Neural crest cell (in vitro differentiated cells): ENCODE results near the gene ALK. TPM values are rescaled to one million over a fixed set of nuclear protein-coding genes. Genes with fewer than 3 reads are reported as not detected.

Experiments used
- DNase-seq: peaks from one replicate; pipeline ENCODE4 v3.0.0; 2021; ENCODE audit warnings: low read depth, mixed read lengths, low spot score
- H3K27ac Mint-ChIP-seq: one replicate; pipeline ENCODE4 v1.8.0; 2021; ENCODE audit warnings: mild to moderate bottlenecking, mixed read lengths; ENCODE audit not compliant: unreplicated experiment
- H3K27me3 Mint-ChIP-seq: 2 replicates; pipeline ENCODE4 v1.8.0; 2021; ENCODE audit warnings: low read depth, mild to moderate bottlenecking, mixed read lengths
- H3K36me3 Mint-ChIP-seq: 2 replicates; pipeline ENCODE4 v1.8.0; 2021; ENCODE audit warnings: low read depth, mild to moderate bottlenecking, mixed read lengths
- H3K4me1 Mint-ChIP-seq: 2 replicates; pipeline ENCODE4 v1.8.0; 2021; ENCODE audit warnings: mixed read lengths
- H3K4me3 Mint-ChIP-seq: one replicate; pipeline ENCODE4 v1.8.0; 2021; ENCODE audit warnings: mild to moderate bottlenecking, mixed read lengths
- H3K9me3 Mint-ChIP-seq: 2 replicates; pipeline ENCODE4 v1.8.0; 2021; ENCODE audit warnings: mixed read lengths
- CTCF ChIP-seq: fragments of 200-600 bp; sonication (generic); conservative IDR thresholded peaks from 2 replicates; pipeline ENCODE4 v1.5.0; 2021; ENCODE audit warnings: antibody characterized with exemption, mild to moderate bottlenecking
- total RNA-seq: library from RNA; stranded (reverse); gene quantifications from 2 replicates; pipeline ENCODE4 v1.2.1, GENCODE V29; 2021

The ALK gene
- total RNA-seq, 1 donor from 2014 or later: 2.0 TPM

GRCh38 chr2:29455200-29455860, 466.1 kb downstream of the ALK start:
- H3K4me3 Mint-ChIP-seq: peak overlapping the region; percentile 27
- peaks cover 54% of the 10 kb centered on the region for H3K4me1 Mint-ChIP-seq
- H3K27me3 Mint-ChIP-seq: no peaks in the 10 kb centered on the region
- TF ChIP-seq CTCF: no peak
- H3K9me3 Mint-ChIP-seq: no peaks in the 10 kb centered on the region
- H3K27ac Mint-ChIP-seq: peak overlapping the region; percentile 83
- DNase-seq: peak; percentile 17
- no peaks in the 10 kb centered on the region for H3K36me3 Mint-ChIP-seq

GRCh38 chr2:29452036-29452435, 469.4 kb downstream of the ALK start:
- no peak for DNase-seq
- H3K9me3 Mint-ChIP-seq: no peaks in the 10 kb centered on the region
- no peak overlapping the region for H3K4me3 Mint-ChIP-seq
- H3K27me3 Mint-ChIP-seq: no peaks in the 10 kb centered on the region
- no peaks in the 10 kb centered on the region for H3K36me3 Mint-ChIP-seq
- no peak overlapping the region for H3K27ac Mint-ChIP-seq
- TF ChIP-seq CTCF: no peak
- H3K4me1 Mint-ChIP-seq: peaks cover 64% of the 10 kb centered on the region

GRCh38 chr2:29450596-29451222, 470.7 kb downstream of the ALK start:
- no peak for DNase-seq
- no peak overlapping the region for H3K27ac Mint-ChIP-seq
- H3K4me1 Mint-ChIP-seq: peaks cover 60% of the 10 kb centered on the region
- no peaks in the 10 kb centered on the region for H3K9me3 Mint-ChIP-seq
- no peak overlapping the region for H3K4me3 Mint-ChIP-seq
- H3K36me3 Mint-ChIP-seq: peaks cover 2% of the 10 kb centered on the region
- TF ChIP-seq CTCF: no peak
- H3K27me3 Mint-ChIP-seq: no peaks in the 10 kb centered on the region

- no peak for DNase-seq
- no peaks in the 10 kb centered on the region for H3K9me3 Mint-ChIP-seq
- H3K27ac Mint-ChIP-seq: no peak overlapping the region
- peaks cover 54% of the 10 kb centered on the region for H3K4me1 Mint-ChIP-seq
- peaks cover 2% of the 10 kb centered on the region for H3K36me3 Mint-ChIP-seq
- no peak for TF ChIP-seq CTCF
- no peak overlapping the region for H3K4me3 Mint-ChIP-seq
- no peaks in the 10 kb centered on the region for H3K27me3 Mint-ChIP-seq
These were observed 471.9 kb downstream of the ALK start for GRCh38 chr2:29449499-29449898.

- Mint-ChIP-seq H3K27me3 (no peaks in the 10 kb centered on the region), H3K27ac (no peak overlapping the region), H3K4me1 (peaks cover 56% of the 10 kb centered on the region), H3K4me3 (no peak overlapping the region), H3K36me3 (peaks cover 2% of the 10 kb centered on the region), H3K9me3 (no peaks in the 10 kb centered on the region)
- no peak for TF ChIP-seq CTCF
- no peak for DNase-seq
These were observed 473.2 kb downstream of the ALK start for GRCh38 chr2:29448096-29448688.
